SU-DHL-6 (cell line): ENCODE measurements around the gene BLTP2.
"Not testable (repeated sequence)": the region's sequence is repeated elsewhere in the genome, so short reads cannot be mapped to it uniquely, and the experiment has no call there.

Experiments used
- H2AFZ ChIP-seq: fragments of 200-600 bp; sonication (generic); 2 replicates; pipeline ENCODE4 v1.6.1; 2014; ENCODE audit warnings: low read depth, mild to moderate bottlenecking, moderate library complexity, mixed read lengths, antibody characterized with exemption, low read length; ENCODE audit not compliant: severe bottlenecking
- H3F3A ChIP-seq: fragments of 200-600 bp; shearing (Covaris generic); 2 replicates; pipeline ENCODE4 v1.6.0; 2016; ENCODE audit warnings: antibody characterized with exemption, mild to moderate bottlenecking; ENCODE audit not compliant: insufficient read depth
- H3K27ac ChIP-seq: fragments of 200-600 bp; sonication (generic); 2 replicates; pipeline ENCODE4 v1.5.1; 2016; ENCODE audit warnings: low read depth, mild to moderate bottlenecking, low read length, moderate library complexity, mixed read lengths
- H3K27me3 ChIP-seq: fragments of 200-600 bp; sonication (generic), shearing (Covaris generic); 2 replicates; pipeline ENCODE4 v1.6.0; 2014; ENCODE audit warnings: mild to moderate bottlenecking, low read length
- H3K36me3 ChIP-seq: fragments of 200-600 bp; sonication (generic); 2 replicates; pipeline ENCODE4 v1.6.1; 2014; ENCODE audit warnings: mild to moderate bottlenecking, low read length, mixed read lengths
- H3K4me2 ChIP-seq: fragments of 300-600, 200-600 bp; shearing (Covaris generic), sonication (generic); 2 replicates; pipeline ENCODE4 v1.6.0; 2014; ENCODE audit warnings: low read length, low read depth, mild to moderate bottlenecking; ENCODE audit not compliant: poor library complexity, severe bottlenecking
- H3K4me3 ChIP-seq: fragments of 200-600 bp; sonication (generic); 2 replicates; pipeline ENCODE4 v1.5.1; 2014; ENCODE audit warnings: antibody characterized with exemption, low read length, mild to moderate bottlenecking, mixed read lengths; ENCODE audit not compliant: insufficient read depth, poor library complexity, severe bottlenecking
- H3K79me2 ChIP-seq: fragments of 200-600 bp; sonication (generic); 2 replicates; pipeline ENCODE4 v1.6.1; 2014; ENCODE audit warnings: mild to moderate bottlenecking, low read length, moderate library complexity; ENCODE audit not compliant: insufficient read depth
- H3K9ac ChIP-seq: fragments of 200-600 bp; sonication (generic); 2 replicates; pipeline ENCODE4 v1.7.0; 2014; ENCODE audit warnings: mild to moderate bottlenecking, low read length
- H3K9me2 ChIP-seq: fragments of 200-600 bp; sonication (generic); replicated peaks from 2 replicates; pipeline ENCODE4 v1.6.1; 2014; ENCODE audit warnings: low read length; ENCODE audit not compliant: insufficient read depth
- H3K9me3 ChIP-seq: fragments of 200-600 bp; sonication (generic); 2 replicates; pipeline ENCODE4 v1.6.1; 2014; ENCODE audit warnings: low read length, mixed read lengths; ENCODE audit not compliant: insufficient read depth
- H4K20me1 ChIP-seq: fragments of 200-600 bp; sonication (generic); 2 replicates; pipeline ENCODE4 v1.6.1; 2014; ENCODE audit warnings: low read depth, mild to moderate bottlenecking, antibody characterized with exemption, low read length, moderate library complexity, mixed read lengths
- CTCF ChIP-seq: fragments of 200-600 bp; sonication (generic); IDR thresholded peaks from one replicate; pipeline ENCODE4 v1.5.1; 2017; ENCODE audit warnings: antibody characterized with exemption, mild to moderate bottlenecking, low read length, moderate library complexity; ENCODE audit not compliant: insufficient read depth, poor library complexity, severe bottlenecking
- EZH2phosphoT487 ChIP-seq: fragments of 200-600 bp; sonication (generic), shearing (Covaris generic); conservative IDR thresholded peaks from 2 replicates; pipeline ENCODE4 v1.6.1; 2018; ENCODE audit warnings: mild to moderate bottlenecking, antibody characterized with exemption, low read length, moderate library complexity, mixed read lengths

BLTP2 gene

GRCh38 chr17:28658342-28658741 lies 13.4 kb upstream of the BLTP2 start:
- not testable (repeated sequence) for H4K20me1 ChIP-seq, H3F3A ChIP-seq, H3K36me3 ChIP-seq, H3K4me3 ChIP-seq, H3K9me2 ChIP-seq, H3K4me2 ChIP-seq, H3K9me3 ChIP-seq, H2AFZ ChIP-seq, H3K27me3 ChIP-seq, H3K27ac ChIP-seq, H3K9ac ChIP-seq
- H3K79me2 ChIP-seq, result peaks cover 52% of the 10 kb centered on the region

- Histone ChIP-seq H3K4me3 (no peak overlapping the region), H3K79me2 (peaks cover 46% of the 10 kb centered on the region), H3K27ac (no peak overlapping the region), H3F3A (no peaks in the 10 kb centered on the region), H3K4me2 (no peak overlapping the region), H2AFZ (no peak overlapping the region), H3K9me3 (no peaks in the 10 kb centered on the region), H3K27me3 (no peaks in the 10 kb centered on the region), H3K36me3 (peaks cover 3% of the 10 kb centered on the region; the same call in 1 of the 2 replicates), H4K20me1 (no peaks in the 10 kb centered on the region; the same call in 1 of the 2 replicates), H3K9ac (no peak overlapping the region), H3K9me2 (no peaks in the 10 kb centered on the region)
- TF ChIP-seq CTCF (no peak), EZH2phosphoT487 (no peak)
Measured at GRCh38 chr17:28657756-28658155, 12.8 kb upstream of the BLTP2 start.

- no peaks in the 10 kb centered on the region for H3K9me2 ChIP-seq
- no peak overlapping the region for H3K9ac ChIP-seq
- H3F3A ChIP-seq, result no peaks in the 10 kb centered on the region; the same call in 1 of the 2 replicates
- H3K36me3 ChIP-seq, result peaks cover 5% of the 10 kb centered on the region; the same call in 1 of the 2 replicates
- no peak for TF ChIP-seq CTCF
- no peak for TF ChIP-seq EZH2phosphoT487
- H3K27ac ChIP-seq, result no peak overlapping the region
- H3K4me3 ChIP-seq, result no peak overlapping the region
- no peaks in the 10 kb centered on the region for H4K20me1 ChIP-seq
- no peak overlapping the region for H2AFZ ChIP-seq
- H3K9me3 ChIP-seq, result no peaks in the 10 kb centered on the region
- H3K27me3 ChIP-seq, result no peaks in the 10 kb centered on the region
- H3K4me2 ChIP-seq, result no peak overlapping the region
- H3K79me2 ChIP-seq, result peaks cover 22% of the 10 kb centered on the region
Measured at GRCh38 chr17:28655160-28655559, 10.2 kb upstream of the BLTP2 start.

- Histone ChIP-seq H4K20me1 (no peaks in the 10 kb centered on the region), H3K36me3 (peaks cover 6% of the 10 kb centered on the region), H3K27ac (no peak overlapping the region), H3K4me3 (no peak overlapping the region), H2AFZ (no peak overlapping the region), H3K79me2 (peaks cover 12% of the 10 kb centered on the region), H3K9ac (no peak overlapping the region), H3F3A (peaks cover 19% of the 10 kb centered on the region), H3K9me2 (no peaks in the 10 kb centered on the region), H3K4me2 (no peak overlapping the region), H3K9me3 (no peaks in the 10 kb centered on the region), H3K27me3 (no peaks in the 10 kb centered on the region)
- TF ChIP-seq CTCF, result no peak
- TF ChIP-seq EZH2phosphoT487, result no peak
Measured at GRCh38 chr17:28648698-28649097, 3.7 kb upstream of the BLTP2 start.
